SK-N-SH treated with all-trans-retinoic acid at 6 μM for 48 hours (cell line): ENCODE data around the gene ANAPC13.

ENCODE experiments used
- ATAC-seq: fragments of 200-7000 bp; cut with Tn5 transposase; 3 replicates; pipeline ENCODE4 v1.9.1; 2020; ENCODE audit warnings: mild to moderate bottlenecking, moderate library complexity
- ARNTL ChIP-seq: fragments of 450-650 bp; formaldehyde crosslinking; IDR thresholded peaks from 2 replicates; pipeline ENCODE4 v1.5.0; 2020; ENCODE audit warnings: low read depth, mild to moderate bottlenecking, moderate library complexity, borderline replicate concordance
- CSDC2 ChIP-seq: fragments of 250-450 bp; sonication (Bioruptor Pico); IDR thresholded peaks from 2 replicates; pipeline ENCODE4 v1.5.0; 2020; ENCODE audit warnings: mild to moderate bottlenecking, moderate library complexity
- ESRRG ChIP-seq: fragments of 250-450 bp; sonication (Bioruptor Pico); IDR thresholded peaks from 2 replicates; pipeline ENCODE4 v1.6.1; 2021; ENCODE audit warnings: mild to moderate bottlenecking
- GLIS3 ChIP-seq: fragments of 250-450 bp; sonication (Bioruptor Pico); IDR thresholded peaks from 2 replicates; pipeline ENCODE4 v1.5.0; 2020; ENCODE audit warnings: mild to moderate bottlenecking, moderate library complexity
- ISL1 ChIP-seq: fragments of 250-450 bp; sonication (Bioruptor Pico); IDR thresholded peaks from 2 replicates; pipeline ENCODE4 v2.1.2; 2022; ENCODE audit warnings: mild to moderate bottlenecking, moderate library complexity
- OSR1 ChIP-seq: fragments of 250-450 bp; sonication (Bioruptor Pico); IDR thresholded peaks from 2 replicates; pipeline ENCODE4 v1.8.0; 2022; ENCODE audit warnings: moderate library complexity, mild to moderate bottlenecking, inconsistent platforms
- PPARA ChIP-seq: fragments of 250-450 bp; sonication (Bioruptor Pico); IDR thresholded peaks from 2 replicates; pipeline ENCODE4 v1.5.0; 2020; ENCODE audit warnings: mild to moderate bottlenecking, borderline replicate concordance
- RARB ChIP-seq: fragments of 250-450 bp; sonication (Bioruptor Pico); IDR thresholded peaks from 2 replicates; pipeline ENCODE4 v1.8.0; 2021; ENCODE audit warnings: mild to moderate bottlenecking, moderate library complexity
- TCF4 ChIP-seq: fragments of 250-450 bp; sonication (Bioruptor Pico); IDR thresholded peaks from 2 replicates; pipeline ENCODE4 v1.8.0; 2021; ENCODE audit warnings: mild to moderate bottlenecking, moderate library complexity, borderline replicate concordance
- TOX ChIP-seq: fragments of 250-450 bp; sonication (Bioruptor Pico); IDR thresholded peaks from 2 replicates; pipeline ENCODE4 v1.8.0; 2021; ENCODE audit warnings: mild to moderate bottlenecking, moderate library complexity, borderline replicate concordance
- ZC3H10 ChIP-seq: fragments of 250-450 bp; sonication (Bioruptor Pico); IDR thresholded peaks from 2 replicates; pipeline ENCODE4 v1.5.1; 2021; ENCODE audit warnings: mild to moderate bottlenecking, moderate library complexity
- ZFP3 ChIP-seq: fragments of 250-450 bp; sonication (Bioruptor Pico); IDR thresholded peaks from 2 replicates; pipeline ENCODE4 v1.5.0; 2020; ENCODE audit warnings: mild to moderate bottlenecking, moderate library complexity
- ZNF565 ChIP-seq: fragments of 450-650 bp; formaldehyde crosslinking; conservative IDR thresholded peaks from 2 replicates; pipeline ENCODE4 v1.5.0; 2020; ENCODE audit warnings: low read depth, mild to moderate bottlenecking, moderate library complexity
- ZNF70 ChIP-seq: fragments of 450-650 bp; formaldehyde crosslinking; IDR thresholded peaks from 2 replicates; pipeline ENCODE4 v1.5.0; 2020; ENCODE audit warnings: mild to moderate bottlenecking, moderate library complexity
- ZNF8 ChIP-seq: fragments of 450-650 bp; formaldehyde crosslinking; IDR thresholded peaks from 2 replicates; pipeline ENCODE4 v1.5.0; 2020; ENCODE audit warnings: mild to moderate bottlenecking, moderate library complexity
- TF ChIP-seq, protein P1 (sequence below): fragments of 250-450 bp; sonication (Bioruptor Pico); IDR thresholded peaks from 2 replicates; pipeline ENCODE4 v1.5.1; 2021; ENCODE audit warnings: mild to moderate bottlenecking, moderate library complexity
- TF ChIP-seq, protein P2 (sequence below): fragments of 250-450 bp; sonication (Bioruptor Pico); IDR thresholded peaks from 2 replicates; pipeline ENCODE4 v1.8.0; 2021; ENCODE audit warnings: low read depth, mild to moderate bottlenecking, moderate library complexity, borderline replicate concordance
- TF ChIP-seq, protein P3 (sequence below): fragments of 250-450 bp; sonication (Bioruptor Pico); IDR thresholded peaks from 2 replicates; pipeline ENCODE4 v1.5.0; 2020; ENCODE audit warnings: mild to moderate bottlenecking, moderate library complexity
- TF ChIP-seq, protein P4 (sequence below): fragments of 250-450 bp; sonication (Bioruptor Pico); IDR thresholded peaks from 2 replicates; pipeline ENCODE4 v1.5.1; 2020; ENCODE audit warnings: low read depth, mild to moderate bottlenecking, moderate library complexity
- TF ChIP-seq, protein P5 (sequence below): fragments of 250-450 bp; sonication (Bioruptor Pico); IDR thresholded peaks from 2 replicates; pipeline ENCODE4 v1.8.0; 2020; ENCODE audit warnings: mild to moderate bottlenecking, moderate library complexity, borderline replicate concordance

ANAPC13 gene

DNA sequence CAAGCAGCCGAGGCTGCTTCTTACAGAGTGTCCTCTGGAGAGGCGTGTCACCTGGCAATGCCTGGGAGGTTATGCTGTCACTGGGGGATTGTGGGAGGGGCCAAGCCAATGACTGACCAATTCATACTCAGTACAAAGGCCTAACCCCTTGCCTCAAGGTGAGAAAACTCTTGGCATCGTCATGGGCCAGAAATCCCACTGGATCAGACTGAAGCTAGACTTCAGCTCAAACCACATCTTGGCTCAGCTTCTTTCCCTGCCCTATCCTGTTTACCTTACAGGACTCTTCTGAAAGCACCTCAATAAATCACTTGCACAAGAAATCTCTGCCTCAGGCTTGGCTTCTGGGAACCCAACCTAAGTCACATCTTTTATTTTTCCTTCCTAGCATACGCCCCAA is 9.5 kb downstream of the ANAPC13 start:
- TF ChIP-seq ARNTL, result no peak
- no peak for TF ChIP-seq ESRRG (CRISPR knock-in tag)
- no peak for TF ChIP-seq GLIS3 (CRISPR knock-in tag)
- TF ChIP-seq, all 23 proteins: peak for 0
- no peak for ATAC-seq

DNA sequence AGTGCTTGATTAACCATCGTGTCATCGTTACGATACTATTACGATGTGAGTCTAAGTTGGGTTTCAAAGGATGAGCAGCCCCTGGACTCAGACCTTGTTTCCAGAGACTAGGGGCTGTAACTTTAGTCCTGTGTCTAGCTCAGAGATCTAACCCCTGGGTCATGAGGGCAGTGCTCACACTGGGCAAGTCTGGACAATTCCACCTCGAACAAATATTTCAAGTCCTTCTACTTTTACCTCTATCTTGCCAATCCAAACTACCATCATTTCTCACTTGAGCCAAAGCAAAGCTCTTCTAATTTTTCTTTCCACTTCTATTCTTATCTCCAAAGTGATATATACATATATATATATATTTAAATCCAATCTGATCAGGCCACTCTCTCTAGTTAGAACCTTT is 10.8 kb downstream of the ANAPC13 start:
- TF ChIP-seq, protein P1, sequence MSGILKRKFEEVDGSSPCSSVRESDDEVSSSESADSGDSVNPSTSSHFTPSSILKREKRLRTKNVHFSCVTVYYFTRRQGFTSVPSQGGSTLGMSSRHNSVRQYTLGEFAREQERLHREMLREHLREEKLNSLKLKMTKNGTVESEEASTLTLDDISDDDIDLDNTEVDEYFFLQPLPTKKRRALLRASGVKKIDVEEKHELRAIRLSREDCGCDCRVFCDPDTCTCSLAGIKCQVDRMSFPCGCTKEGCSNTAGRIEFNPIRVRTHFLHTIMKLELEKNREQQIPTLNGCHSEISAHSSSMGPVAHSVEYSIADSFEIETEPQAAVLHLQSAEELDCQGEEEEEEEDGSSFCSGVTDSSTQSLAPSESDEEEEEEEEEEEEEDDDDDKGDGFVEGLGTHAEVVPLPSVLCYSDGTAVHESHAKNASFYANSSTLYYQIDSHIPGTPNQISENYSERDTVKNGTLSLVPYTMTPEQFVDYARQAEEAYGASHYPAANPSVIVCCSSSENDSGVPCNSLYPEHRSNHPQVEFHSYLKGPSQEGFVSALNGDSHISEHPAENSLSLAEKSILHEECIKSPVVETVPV (CRISPR knock-in tag), result no peak
- ATAC-seq, result no peak

DNA sequence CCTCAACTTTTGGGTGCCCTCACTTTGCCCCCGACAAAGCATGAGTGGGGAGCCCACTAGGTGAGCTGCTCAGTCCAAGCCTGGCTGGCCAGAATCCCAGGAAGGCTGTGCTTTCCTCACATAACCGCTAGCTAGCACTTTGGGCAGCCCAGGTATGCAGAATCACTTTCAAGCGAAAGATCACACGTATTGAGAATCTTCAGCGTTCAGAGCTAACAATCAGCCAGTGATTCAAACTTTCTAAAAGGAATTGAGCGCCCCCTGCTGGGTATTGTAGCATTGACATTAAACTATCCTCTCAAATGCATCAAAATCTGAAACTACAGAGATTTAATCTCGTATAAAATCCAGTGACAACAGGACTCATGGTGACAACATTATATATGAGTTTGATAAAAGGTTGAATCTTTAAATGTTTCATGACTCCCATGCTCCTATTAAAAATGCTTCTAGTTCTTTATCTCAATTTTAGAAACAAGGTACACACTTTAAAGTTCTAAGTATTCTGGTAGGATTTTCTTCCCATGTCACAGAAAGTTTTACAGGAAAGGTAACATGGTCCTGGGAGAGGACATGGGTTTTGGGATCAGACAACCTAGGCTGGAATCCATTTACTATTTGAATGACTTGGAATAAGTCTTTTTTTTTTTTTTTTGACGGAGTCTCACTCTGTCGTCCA is 11.8 kb downstream of the ANAPC13 start:
- TF ChIP-seq, protein P2, sequence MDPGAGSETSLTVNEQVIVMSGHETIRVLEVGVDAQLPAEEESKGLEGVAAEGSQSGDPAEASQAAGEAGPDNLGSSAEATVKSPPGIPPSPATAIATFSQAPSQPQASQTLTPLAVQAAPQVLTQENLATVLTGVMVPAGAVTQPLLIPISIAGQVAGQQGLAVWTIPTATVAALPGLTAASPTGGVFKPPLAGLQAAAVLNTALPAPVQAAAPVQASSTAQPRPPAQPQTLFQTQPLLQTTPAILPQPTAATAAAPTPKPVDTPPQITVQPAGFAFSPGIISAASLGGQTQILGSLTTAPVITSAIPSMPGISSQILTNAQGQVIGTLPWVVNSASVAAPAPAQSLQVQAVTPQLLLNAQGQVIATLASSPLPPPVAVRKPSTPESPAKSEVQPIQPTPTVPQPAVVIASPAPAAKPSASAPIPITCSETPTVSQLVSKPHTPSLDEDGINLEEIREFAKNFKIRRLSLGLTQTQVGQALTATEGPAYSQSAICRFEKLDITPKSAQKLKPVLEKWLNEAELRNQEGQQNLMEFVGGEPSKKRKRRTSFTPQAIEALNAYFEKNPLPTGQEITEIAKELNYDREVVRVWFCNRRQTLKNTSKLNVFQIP, result no peak
- no peak for TF ChIP-seq PPARA (CRISPR knock-in tag)
- TF ChIP-seq GLIS3 (CRISPR knock-in tag), result no peak
- TF ChIP-seq TCF4 (CRISPR knock-in tag), result no peak
- TF ChIP-seq, protein P3, sequence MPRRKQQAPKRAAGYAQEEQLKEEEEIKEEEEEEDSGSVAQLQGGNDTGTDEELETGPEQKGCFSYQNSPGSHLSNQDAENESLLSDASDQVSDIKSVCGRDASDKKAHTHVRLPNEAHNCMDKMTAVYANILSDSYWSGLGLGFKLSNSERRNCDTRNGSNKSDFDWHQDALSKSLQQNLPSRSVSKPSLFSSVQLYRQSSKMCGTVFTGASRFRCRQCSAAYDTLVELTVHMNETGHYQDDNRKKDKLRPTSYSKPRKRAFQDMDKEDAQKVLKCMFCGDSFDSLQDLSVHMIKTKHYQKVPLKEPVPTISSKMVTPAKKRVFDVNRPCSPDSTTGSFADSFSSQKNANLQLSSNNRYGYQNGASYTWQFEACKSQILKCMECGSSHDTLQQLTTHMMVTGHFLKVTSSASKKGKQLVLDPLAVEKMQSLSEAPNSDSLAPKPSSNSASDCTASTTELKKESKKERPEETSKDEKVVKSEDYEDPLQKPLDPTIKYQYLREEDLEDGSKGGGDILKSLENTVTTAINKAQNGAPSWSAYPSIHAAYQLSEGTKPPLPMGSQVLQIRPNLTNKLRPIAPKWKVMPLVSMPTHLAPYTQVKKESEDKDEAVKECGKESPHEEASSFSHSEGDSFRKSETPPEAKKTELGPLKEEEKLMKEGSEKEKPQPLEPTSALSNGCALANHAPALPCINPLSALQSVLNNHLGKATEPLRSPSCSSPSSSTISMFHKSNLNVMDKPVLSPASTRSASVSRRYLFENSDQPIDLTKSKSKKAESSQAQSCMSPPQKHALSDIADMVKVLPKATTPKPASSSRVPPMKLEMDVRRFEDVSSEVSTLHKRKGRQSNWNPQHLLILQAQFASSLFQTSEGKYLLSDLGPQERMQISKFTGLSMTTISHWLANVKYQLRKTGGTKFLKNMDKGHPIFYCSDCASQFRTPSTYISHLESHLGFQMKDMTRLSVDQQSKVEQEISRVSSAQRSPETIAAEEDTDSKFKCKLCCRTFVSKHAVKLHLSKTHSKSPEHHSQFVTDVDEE (CRISPR knock-in tag), result no peak
- TF ChIP-seq OSR1 (CRISPR knock-in tag), result no peak
- no peak for TF ChIP-seq ZFP3
- TF ChIP-seq, protein P4, sequence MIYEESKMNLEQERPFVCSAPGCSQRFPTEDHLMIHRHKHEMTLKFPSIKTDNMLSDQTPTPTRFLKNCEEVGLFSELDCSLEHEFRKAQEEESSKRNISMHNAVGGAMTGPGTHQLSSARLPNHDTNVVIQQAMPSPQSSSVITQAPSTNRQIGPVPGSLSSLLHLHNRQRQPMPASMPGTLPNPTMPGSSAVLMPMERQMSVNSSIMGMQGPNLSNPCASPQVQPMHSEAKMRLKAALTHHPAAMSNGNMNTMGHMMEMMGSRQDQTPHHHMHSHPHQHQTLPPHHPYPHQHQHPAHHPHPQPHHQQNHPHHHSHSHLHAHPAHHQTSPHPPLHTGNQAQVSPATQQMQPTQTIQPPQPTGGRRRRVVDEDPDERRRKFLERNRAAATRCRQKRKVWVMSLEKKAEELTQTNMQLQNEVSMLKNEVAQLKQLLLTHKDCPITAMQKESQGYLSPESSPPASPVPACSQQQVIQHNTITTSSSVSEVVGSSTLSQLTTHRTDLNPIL (CRISPR knock-in tag), result no peak
- no peak for TF ChIP-seq RARB (CRISPR knock-in tag)
- TF ChIP-seq ZNF8, result no peak

DNA sequence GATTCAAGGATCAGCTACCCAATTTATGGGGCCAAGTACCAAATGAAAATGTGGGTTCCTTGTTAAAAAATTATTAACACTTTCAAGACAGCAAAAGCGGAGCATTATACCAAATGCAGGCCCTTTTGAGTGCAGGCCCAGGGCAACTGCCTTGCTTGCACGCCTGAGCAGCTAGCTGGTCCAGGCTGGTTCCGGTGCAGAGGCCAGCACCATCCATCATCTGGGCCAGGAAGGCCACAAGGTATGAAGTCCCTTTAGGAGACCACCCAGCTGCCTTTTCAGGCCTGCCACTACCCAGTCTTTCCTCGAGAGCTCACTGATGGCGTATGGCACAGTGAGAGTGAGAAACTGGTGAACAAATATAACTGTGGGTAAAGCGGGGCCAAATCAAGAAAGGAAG is 13.0 kb downstream of the ANAPC13 start:
- no peak for TF ChIP-seq ISL1 (CRISPR knock-in tag)
- no peak for TF ChIP-seq RARB (CRISPR knock-in tag)
- TF ChIP-seq ZNF70, result no peak
- TF ChIP-seq ZNF565, result no peak
- no peak for TF ChIP-seq ZC3H10 (CRISPR knock-in tag)
- no peak for TF ChIP-seq TOX
- no peak for TF ChIP-seq ZFP3
- TF ChIP-seq CSDC2 (CRISPR knock-in tag), result no peak
- TF ChIP-seq, protein P5, sequence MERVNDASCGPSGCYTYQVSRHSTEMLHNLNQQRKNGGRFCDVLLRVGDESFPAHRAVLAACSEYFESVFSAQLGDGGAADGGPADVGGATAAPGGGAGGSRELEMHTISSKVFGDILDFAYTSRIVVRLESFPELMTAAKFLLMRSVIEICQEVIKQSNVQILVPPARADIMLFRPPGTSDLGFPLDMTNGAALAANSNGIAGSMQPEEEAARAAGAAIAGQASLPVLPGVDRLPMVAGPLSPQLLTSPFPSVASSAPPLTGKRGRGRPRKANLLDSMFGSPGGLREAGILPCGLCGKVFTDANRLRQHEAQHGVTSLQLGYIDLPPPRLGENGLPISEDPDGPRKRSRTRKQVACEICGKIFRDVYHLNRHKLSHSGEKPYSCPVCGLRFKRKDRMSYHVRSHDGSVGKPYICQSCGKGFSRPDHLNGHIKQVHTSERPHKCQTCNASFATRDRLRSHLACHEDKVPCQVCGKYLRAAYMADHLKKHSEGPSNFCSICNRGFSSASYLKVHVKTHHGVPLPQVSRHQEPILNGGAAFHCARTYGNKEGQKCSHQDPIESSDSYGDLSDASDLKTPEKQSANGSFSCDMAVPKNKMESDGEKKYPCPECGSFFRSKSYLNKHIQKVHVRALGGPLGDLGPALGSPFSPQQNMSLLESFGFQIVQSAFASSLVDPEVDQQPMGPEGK, result no peak
- no peak for ATAC-seq

More for the DNA sequence above, 11.8 kb downstream of the ANAPC13 start:
- peak; percentile 79 for ATAC-seq
